Spleen (tissue), 11 donors: Measurements from ENCODE around the gene PLPP7. TPM values are rescaled to one million over a fixed set of nuclear protein-coding genes. Genes with fewer than 3 reads are reported as not detected.

Experiments used
- DNase-seq: peaks from one replicate; pipeline ENCODE4 v3.0.0-alpha.2; 2020
- H3K27ac ChIP-seq, 8 donors: fragments of 200-600 bp; sonication (generic) in 7 of 8; 1 replicate in 4 of 8; 2 replicates in 4 of 8; pipeline versions ENCODE4 v1.5.0 to v1.8.0; 2016 to 2021; ENCODE audit warnings: inconsistent platforms in 4 of 8, mild to moderate bottlenecking in 4 of 8, moderate library complexity in 1 of 8
- H3K27me3 ChIP-seq, 7 donors: fragments of 200-600 bp; sonication (generic) in 6 of 7; replicated peaks in 1 of 7; 1 replicate in 4 of 7; 2 replicates in 3 of 7; pipeline versions ENCODE4 v1.5.0 to v1.8.0; 2016 to 2021; ENCODE audit warnings: inconsistent platforms in 3 of 7, mild to moderate bottlenecking in 1 of 7
- H3K36me3 ChIP-seq, 6 donors: fragments of 200-600 bp; sonication (generic) in 5 of 6; 1 replicate in 4 of 6; 2 replicates in 2 of 6; pipeline versions ENCODE4 v1.5.0 to v1.8.0; 2016 to 2021; ENCODE audit warnings: inconsistent platforms in 2 of 6
- H3K4me1 ChIP-seq, 6 donors: fragments of 200-600 bp; sonication (generic) in 5 of 6; 1 replicate in 3 of 6; 2 replicates in 3 of 6; pipeline versions ENCODE4 v1.5.0 to v1.8.0; 2016 to 2021; ENCODE audit warnings: inconsistent platforms in 3 of 6
- H3K4me3 ChIP-seq, 8 donors: fragments of 200-600 bp; sonication (generic) in 7 of 8; 1 replicate in 4 of 8; 2 replicates in 4 of 8; pipeline versions ENCODE4 v1.5.0 to v1.8.0; 2016 to 2021; ENCODE audit warnings: inconsistent platforms in 4 of 8, mild to moderate bottlenecking in 4 of 8, moderate library complexity in 2 of 8
- H3K9me3 ChIP-seq, 8 donors: fragments of 200-600 bp; sonication (generic) in 7 of 8; 1 replicate in 4 of 8; 2 replicates in 4 of 8; pipeline versions ENCODE4 v1.5.0 to v1.8.0; 2016 to 2021; ENCODE audit warnings: inconsistent platforms in 4 of 8
- CTCF ChIP-seq, 11 experiments: fragments of 200-600 bp in 7 of 11; fragments of 450-650 bp in 4 of 11; sonication (generic) in 4 of 11; IDR thresholded peaks in 8 of 11; conservative IDR thresholded peaks in 3 of 11; 1 replicate in 7 of 11; 2 replicates in 4 of 11; pipeline versions ENCODE4 v1.4.0 to v1.8.0; 2016 to 2021; ENCODE audit warnings: antibody characterized with exemption in 11 of 11, inconsistent platforms in 4 of 11, mild to moderate bottlenecking in 1 of 11
- POLR2A ChIP-seq, 3 donors: fragments of 450-650 bp; IDR thresholded peaks; one replicate each; pipeline ENCODE4 v1.5.1; 2017; ENCODE audit warnings: antibody characterized with exemption in 3 of 3, mild to moderate bottlenecking in 1 of 3
- POLR2AphosphoS5 ChIP-seq, 3 donors: sonication (generic); formaldehyde crosslinking; IDR thresholded peaks; one replicate each; pipeline ENCODE4 v1.5.1; 2017; ENCODE audit warnings: antibody characterized with exemption in 3 of 3
- WGBS, 5 donors: extraction: QIAGEN DNeasy Blood & Tissue Kit in 3 of 5; methylation state at CpG; one replicate each; pipeline versions ENCODE4 v1.1.5 to v1.1.7; 2013 to 2018; 5-methylcytosine and 5-hydroxymethylcytosine counted together
- intact Hi-C: fragments of 100-400 bp; cut with DNase I; formaldehyde crosslinking; loops from one replicate; pipeline ENCODE4 v1.15.0; 2023; ENCODE audit warnings: low total_unique reads
- polyA plus RNA-seq, 3 donors: library from polyadenylated mRNA; stranded (reverse); fragments of 200-250 nt; gene quantifications; one replicate each; pipeline ENCODE4 v1.2.1, GENCODE V29; 2013
- total RNA-seq, 7 donors: library from RNA; depleted of rRNA in 3 of 7; stranded (reverse); fragments of >200 nt in 3 of 7; fragmentation: NEBNext Ultra II Directional in 4 of 7; extraction: Animal tissue kit (Norgen Biotek cat#: 25700) in 4 of 7; gene quantifications; one replicate each; pipeline versions ENCODE4 v1.1.0 to v1.2.1, GENCODE V29; 2016 to 2021
- donor health status: healthy with polysubstance abuse.
- donor health status: DM: no; HTN: no; CAD: no; lungs with moderate emphysema.
- donor health status: DM: no; HTN: no; CAD: no.
- donor health status: Bipolar disorder and iron deficiency.
- donor health status: healthy.
- donor health status: DM: no; HTN: no; CAD: no.
- donor health status: DM: yes; HTN: yes; CAD: no.

PLPP7 gene
- total and polyA plus RNA-seq, 10 donors = 1.1 to 3.8 (median 2.7) TPM

GRCh38 chr9:131282175-131282574, 7.3 kb upstream of the PLPP7 start:
- H3K27ac ChIP-seq = no peak overlapping the region
- peaks cover 4 to 46% (median 22%) of the 10 kb centered on the region in 6 donors for H3K4me1 ChIP-seq
- H3K27me3 ChIP-seq = peaks cover 0 to 40% (median 25%) of the 10 kb centered on the region in 7 donors
- 77 to 87% (median 83%) methylated on average over 4 of the region's 4 CpGs for WGBS, 5 donors
- no peak for TF ChIP-seq POLR2AphosphoS5 (IDR thresholded peaks at IDR 0.05)
- no peak for TF ChIP-seq CTCF (IDR thresholded peaks at IDR 0.05 in 8 of 11, conservative IDR thresholded peaks at IDR 0.05 in 3 of 11)
- no peak for TF ChIP-seq POLR2A (IDR thresholded peaks at IDR 0.05)
- H3K4me3 ChIP-seq = peak overlapping the region in 1 of 8 donors; percentile 54
- no peaks in the 10 kb centered on the region for H3K9me3 ChIP-seq
- intact Hi-C loops = loop anchor here (10.0 kb wide), 1 partner anchor 47 kb away; no protein-coding TSS in a partner anchor
- H3K36me3 ChIP-seq = no peaks in the 10 kb centered on the region
- DNase-seq = no peak

GRCh38 chr9:131282688-131283422, 6.7 kb upstream of the PLPP7 start:
- Histone ChIP-seq H3K27ac (no peak overlapping the region), H3K36me3 (no peaks in the 10 kb centered on the region), H3K9me3 (no peaks in the 10 kb centered on the region), H3K4me3 (peak overlapping the region in 4 of 8 donors; percentile 6 to 54 (median 18)), H3K27me3 (peaks cover 0 to 40% (median 25%) of the 10 kb centered on the region in 7 donors), H3K4me1 (peaks cover 4 to 42% (median 22%) of the 10 kb centered on the region in 6 donors)
- intact Hi-C loops = loop anchor here (10.0 kb wide), 1 partner anchor 48 kb away; no protein-coding TSS in a partner anchor
- DNase-seq = no peak
- TF ChIP-seq POLR2A (IDR thresholded peaks at IDR 0.05) (no peak), POLR2AphosphoS5 (IDR thresholded peaks at IDR 0.05) (no peak), CTCF (IDR thresholded peaks at IDR 0.05 in 8 of 11, conservative IDR thresholded peaks at IDR 0.05 in 3 of 11) (no peak)
- 3 to 7% (median 5%) methylated on average over 23 to 61 of the region's 61 CpGs for WGBS, 5 donors

GRCh38 chr9:131284856-131285255, 4.7 kb upstream of the PLPP7 start:
- Histone ChIP-seq H3K36me3 (no peaks in the 10 kb centered on the region), H3K4me3 (no peak overlapping the region), H3K4me1 (peaks cover 4 to 27% (median 10%) of the 10 kb centered on the region in 6 donors), H3K27me3 (peaks cover 0 to 35% (median 25%) of the 10 kb centered on the region in 7 donors), H3K27ac (no peak overlapping the region), H3K9me3 (no peaks in the 10 kb centered on the region)
- TF ChIP-seq POLR2A (IDR thresholded peaks at IDR 0.05) (no peak), CTCF (IDR thresholded peaks at IDR 0.05 in 8 of 11, conservative IDR thresholded peaks at IDR 0.05 in 3 of 11) (no peak), POLR2AphosphoS5 (IDR thresholded peaks at IDR 0.05) (no peak)
- no peak for DNase-seq
- 81 to 94% (median 91%) methylated on average over 6 of the region's 6 CpGs for WGBS, 5 donors
- intact Hi-C loops = loop anchor here (10.0 kb wide), 1 partner anchor 50 kb away; no protein-coding TSS in a partner anchor

- no peak for DNase-seq
- WGBS, 5 donors = 83 to 95% (median 88%) methylated on average over 6 of the region's 6 CpGs
- Histone ChIP-seq H3K27me3 (peaks cover 0 to 12% (median 9%) of the 10 kb centered on the region in 7 donors), H3K36me3 (no peaks in the 10 kb centered on the region), H3K4me1 (peaks cover 4 to 27% (median 14%) of the 10 kb centered on the region in 6 donors), H3K4me3 (no peak overlapping the region), H3K27ac (no peak overlapping the region), H3K9me3 (no peaks in the 10 kb centered on the region)
- intact Hi-C loops = loop anchor here (10.0 kb wide), 1 partner anchor 53 kb away; no protein-coding TSS in a partner anchor
- TF ChIP-seq POLR2A (IDR thresholded peaks at IDR 0.05) (no peak), CTCF (IDR thresholded peaks at IDR 0.05 in 8 of 11, conservative IDR thresholded peaks at IDR 0.05 in 3 of 11) (no peak), POLR2AphosphoS5 (IDR thresholded peaks at IDR 0.05) (no peak)
Measured at GRCh38 chr9:131287359-131287758, 2.2 kb upstream of the PLPP7 start.
